GM12891 (cell line): Measurements from ENCODE around the gene UQCR10.

ENCODE experiments used
- POLR2A ChIP-seq: IDR thresholded peaks from 2 replicates; pipeline ENCODE4 v1.6.1; 2011; ENCODE audit warnings: low read depth, low read length, control low read depth
- POLR2AphosphoS5 ChIP-seq: IDR thresholded peaks from 2 replicates; pipeline ENCODE4 v1.6.1; 2011; ENCODE audit warnings: low read depth, low read length, control low read depth
- TAF1 ChIP-seq: IDR thresholded peaks from 2 replicates; pipeline ENCODE4 v1.6.1; 2011; ENCODE audit warnings: low read depth, low read length, control low read depth

GRCh38 chr22:29740216-29740615 lies 27.0 kb upstream of the UQCR10 start:
- no peak for TF ChIP-seq POLR2AphosphoS5
- no peak for TF ChIP-seq POLR2A
- no peak for TF ChIP-seq TAF1
